ENCODE results near the gene SNX15.
"Not testable (repeated sequence)": the region's sequence is repeated elsewhere in the genome, so short reads cannot be mapped to it uniquely, and the experiment has no call there.

The SNX15 gene

DNA sequence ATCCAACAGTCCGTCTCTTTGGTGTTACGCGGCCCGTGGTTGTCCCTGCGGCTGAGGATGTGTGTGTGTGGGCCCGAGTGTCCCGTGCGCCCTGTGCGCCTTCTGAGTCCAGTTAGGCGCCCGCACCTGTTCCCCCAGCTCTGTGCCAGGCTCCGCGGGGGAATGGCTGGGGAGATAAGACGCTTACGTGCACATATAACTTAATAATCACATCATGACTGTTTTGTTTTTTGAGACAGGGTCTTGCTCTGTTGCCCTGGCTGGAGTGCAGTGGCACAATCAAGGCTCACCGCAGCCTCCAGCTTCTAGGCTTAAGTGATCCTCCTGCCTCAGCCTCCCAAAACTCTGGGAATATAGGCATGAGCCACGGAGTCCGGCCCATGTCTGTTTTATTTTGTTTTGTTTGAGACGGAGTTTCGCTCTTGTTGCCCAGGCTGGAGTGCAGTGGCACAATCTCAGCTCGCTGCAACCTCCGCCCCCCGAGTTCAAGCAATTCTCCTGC lies 12.5 kb upstream of the SNX15 start:
- in situ Hi-C loops (cut with MboI; ENCODE audit: low sequenced_read_pairs), result no loop called here

GRCh38 chr11:65016705-65017104 lies 10.5 kb upstream of the SNX15 start:
- in situ Hi-C loops (cut with MboI; ENCODE audit: low sequenced_read_pairs), result no loop called here

GRCh38 chr11:65017937-65018336 lies 9.3 kb upstream of the SNX15 start:
- in situ Hi-C loops (cut with MboI; ENCODE audit: low sequenced_read_pairs), result no loop called here

DNA sequence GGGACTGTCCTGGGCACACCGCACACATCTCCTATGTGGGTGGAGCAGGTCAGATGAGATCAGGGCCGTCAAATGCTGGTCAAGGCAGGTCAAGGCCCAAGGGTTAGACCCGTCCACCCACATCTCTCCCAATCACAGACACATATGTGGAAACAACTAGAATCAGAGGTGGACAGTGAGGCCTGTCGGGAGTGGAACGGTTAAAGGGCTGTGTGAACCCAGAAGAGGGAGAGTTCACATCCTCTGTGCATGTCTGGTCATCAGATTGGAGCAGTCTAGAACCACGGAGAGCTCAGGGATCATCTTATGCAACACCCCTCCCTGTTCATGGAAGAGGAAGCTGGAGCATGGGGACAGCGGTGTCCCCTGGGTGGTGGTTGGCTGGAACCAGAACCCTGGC lies 7.4 kb upstream of the SNX15 start:
- in situ Hi-C loops (cut with MboI; ENCODE audit: low sequenced_read_pairs), result no loop called here

- in situ Hi-C loops (cut with MboI; ENCODE audit: low sequenced_read_pairs), result no loop called here
These were observed 6.2 kb upstream of the SNX15 start for GRCh38 chr11:65021003-65021402.

DNA sequence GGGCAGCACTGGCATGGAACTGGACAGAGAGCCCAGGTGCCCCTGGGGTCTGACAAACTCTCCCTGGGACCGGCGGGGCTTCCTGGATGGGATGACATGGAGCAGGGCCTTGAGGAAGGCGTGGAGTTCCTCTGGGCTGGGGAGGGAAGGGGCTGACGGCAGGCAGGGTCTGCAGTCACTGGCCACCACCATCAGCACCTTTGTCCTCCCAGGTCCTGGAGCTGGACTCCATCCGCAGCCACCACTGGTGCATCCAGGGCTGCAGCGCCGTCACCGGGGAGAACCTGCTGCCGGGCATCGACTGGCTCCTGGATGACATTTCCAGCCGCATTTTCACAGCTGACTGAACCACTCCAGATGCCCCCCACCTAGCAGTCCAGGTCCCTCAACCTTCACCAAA lies 5.7 kb upstream of the SNX15 start:
- in situ Hi-C loops (cut with MboI; ENCODE audit: low sequenced_read_pairs), result no loop called here

DNA sequence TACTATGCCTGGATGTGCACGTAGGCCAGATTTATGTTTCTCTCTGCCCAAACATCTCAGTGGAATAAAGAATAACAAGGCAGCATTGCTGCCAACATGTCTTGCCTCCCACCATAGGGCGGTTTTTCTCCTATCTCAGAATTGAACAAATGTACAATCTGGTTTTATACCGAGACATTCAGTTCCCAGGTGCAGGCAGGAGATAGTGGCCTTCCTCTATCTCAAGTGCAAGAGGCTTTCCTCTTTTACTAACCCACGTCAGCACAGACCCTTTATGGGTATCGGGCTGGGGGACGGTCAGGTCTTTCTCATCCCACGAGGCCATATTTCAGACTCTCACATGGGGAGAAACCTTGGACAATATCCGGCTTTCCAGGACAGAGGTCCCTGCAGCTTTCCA lies 3.7 kb upstream of the SNX15 start:
- in situ Hi-C loops (cut with MboI; ENCODE audit: low sequenced_read_pairs), result not testable (repeated sequence)

DNA sequence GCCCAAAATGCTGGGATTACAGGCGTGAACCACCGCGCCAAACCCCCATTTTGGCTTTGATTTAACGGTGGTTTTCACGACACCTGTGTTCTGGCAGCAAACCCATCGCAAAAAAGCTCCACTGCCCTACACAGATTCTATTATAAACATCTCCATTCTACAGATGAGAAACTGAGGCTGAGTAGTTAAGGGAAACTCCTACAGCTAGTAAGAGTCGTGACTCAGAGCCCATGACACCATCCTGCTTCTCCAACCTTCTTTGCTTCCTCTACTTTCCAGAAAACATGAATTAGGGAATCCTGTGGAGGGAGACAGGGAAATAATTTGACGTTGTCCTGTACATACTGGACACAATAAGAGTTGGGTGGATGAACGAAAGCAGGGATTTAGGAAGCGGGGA lies 429 bp upstream of the SNX15 start:
- in situ Hi-C loops (cut with MboI; ENCODE audit: low sequenced_read_pairs), result no loop called here

GRCh38 chr11:65032216-65032615 lies 5.0 kb downstream of the SNX15 start:
- in situ Hi-C loops (cut with MboI; ENCODE audit: low sequenced_read_pairs), result no loop called here

- in situ Hi-C loops (cut with MboI; ENCODE audit: low sequenced_read_pairs), result no loop called here
These were observed 7.2 kb downstream of the SNX15 start for GRCh38 chr11:65034423-65034822.

- in situ Hi-C loops (cut with MboI; ENCODE audit: low sequenced_read_pairs), result no loop called here
These were observed 8.3 kb downstream of the SNX15 start for GRCh38 chr11:65035579-65035978.

GRCh38 chr11:65036931-65037330 lies 9.7 kb downstream of the SNX15 start:
- in situ Hi-C loops (cut with MboI; ENCODE audit: low sequenced_read_pairs), result no loop called here

DNA sequence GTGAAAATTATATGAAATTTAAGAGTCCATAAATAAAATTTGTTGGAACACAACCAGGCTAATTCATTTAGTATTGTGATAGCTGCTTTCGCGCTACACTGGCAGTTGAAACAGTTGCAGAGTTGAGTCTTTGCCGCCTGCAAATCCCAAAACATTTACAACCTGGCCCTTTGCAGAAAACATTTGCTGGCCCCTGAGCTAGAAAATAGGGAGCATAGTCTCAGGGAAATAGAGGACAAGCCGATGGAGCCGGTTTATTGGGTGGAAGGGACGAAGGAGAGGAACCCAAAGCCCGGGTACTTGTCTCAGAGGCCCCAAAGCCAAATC lies 13.2 kb downstream of the SNX15 start:
- in situ Hi-C loops (cut with MboI; ENCODE audit: low sequenced_read_pairs), result no loop called here

DNA sequence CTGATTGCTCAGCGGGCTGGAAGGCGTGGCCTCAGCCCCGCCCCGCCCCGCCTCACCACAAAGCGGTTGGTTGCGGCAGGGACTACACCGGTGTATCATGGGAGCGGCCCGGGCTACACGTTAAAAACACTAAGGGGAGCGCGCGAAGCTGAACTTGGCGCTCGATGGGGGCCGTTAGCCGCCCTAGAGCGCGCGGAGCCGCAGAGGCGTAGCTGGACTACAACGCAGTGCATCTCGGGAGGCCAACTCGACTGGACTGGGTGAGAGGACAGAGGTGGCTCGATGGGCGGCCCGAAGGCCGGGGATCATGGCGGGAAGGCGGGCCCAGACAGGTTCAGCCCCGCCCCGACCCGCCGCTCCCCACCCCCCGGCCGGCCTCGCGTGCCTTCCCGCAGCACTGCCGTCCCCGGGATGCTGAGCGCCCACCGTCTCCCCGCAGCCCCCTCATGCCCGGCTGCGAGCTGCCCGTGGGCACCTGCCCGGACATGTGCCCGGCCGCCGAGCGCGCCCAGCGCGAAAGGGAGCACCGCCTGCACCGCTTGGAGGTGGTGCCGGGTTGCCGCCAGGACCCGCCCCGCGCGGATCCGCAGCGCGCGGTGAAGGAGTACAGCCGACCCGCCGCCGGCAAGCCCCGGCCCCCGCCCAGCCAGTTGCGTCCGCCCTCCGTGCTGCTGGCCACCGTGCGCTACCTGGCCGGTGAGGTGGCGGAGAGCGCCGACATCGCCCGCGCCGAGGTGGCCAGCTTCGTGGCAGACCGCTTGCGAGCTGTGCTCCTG lies 13.8 kb downstream of the SNX15 start, which contains the start of gene SAC3D1:
SAC3D1 (plus strand) TSS at position 364 of the 776 bp plus-strand sequence; CDS start at position 447, 83 bp downstream.
- in situ Hi-C loops (cut with MboI; ENCODE audit: low sequenced_read_pairs), result no loop called here

- in situ Hi-C loops (cut with MboI; ENCODE audit: low sequenced_read_pairs), result no loop called here
These were observed 15.7 kb downstream of the SNX15 start for GRCh38 chr11:65042891-65043290.

DNA sequence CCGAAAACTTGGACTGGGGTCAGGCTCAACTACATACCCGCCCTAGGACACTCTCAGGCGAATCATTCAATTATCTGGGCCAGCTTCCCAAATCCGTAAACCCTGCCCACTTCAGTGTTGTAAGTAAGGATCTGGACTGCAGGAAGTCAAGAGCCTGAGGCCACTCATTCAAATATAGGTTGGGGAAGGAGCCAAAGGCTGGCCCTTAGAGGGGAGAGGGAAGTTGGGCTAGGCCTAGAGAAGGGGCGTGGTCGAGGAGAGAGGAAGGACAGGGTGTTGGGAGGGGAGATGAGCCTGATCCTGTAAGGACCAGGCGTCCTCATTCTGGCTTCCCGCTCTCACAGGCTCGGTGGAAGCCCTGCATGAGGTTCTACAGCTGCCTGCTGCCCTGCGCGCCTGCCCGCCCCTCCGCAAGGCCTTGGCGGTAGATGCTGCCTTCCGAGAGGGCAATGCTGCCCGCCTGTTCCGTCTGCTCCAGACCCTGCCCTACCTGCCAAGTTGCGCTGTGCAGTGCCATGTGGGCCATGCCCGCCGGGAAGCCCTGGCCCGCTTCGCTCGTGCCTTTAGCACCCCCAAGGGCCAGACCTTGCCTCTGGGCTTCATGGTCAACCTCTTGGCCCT lies 16.8 kb downstream of the SNX15 start:
- in situ Hi-C loops (cut with MboI; ENCODE audit: low sequenced_read_pairs), result no loop called here

- in situ Hi-C loops (cut with MboI; ENCODE audit: low sequenced_read_pairs), result no loop called here
These were observed 17.8 kb downstream of the SNX15 start for GRCh38 chr11:65045061-65045460.

- in situ Hi-C loops (cut with MboI; ENCODE audit: low sequenced_read_pairs), result no loop called here
These were observed 18.5 kb downstream of the SNX15 start for GRCh38 chr11:65045728-65046127.

DNA sequence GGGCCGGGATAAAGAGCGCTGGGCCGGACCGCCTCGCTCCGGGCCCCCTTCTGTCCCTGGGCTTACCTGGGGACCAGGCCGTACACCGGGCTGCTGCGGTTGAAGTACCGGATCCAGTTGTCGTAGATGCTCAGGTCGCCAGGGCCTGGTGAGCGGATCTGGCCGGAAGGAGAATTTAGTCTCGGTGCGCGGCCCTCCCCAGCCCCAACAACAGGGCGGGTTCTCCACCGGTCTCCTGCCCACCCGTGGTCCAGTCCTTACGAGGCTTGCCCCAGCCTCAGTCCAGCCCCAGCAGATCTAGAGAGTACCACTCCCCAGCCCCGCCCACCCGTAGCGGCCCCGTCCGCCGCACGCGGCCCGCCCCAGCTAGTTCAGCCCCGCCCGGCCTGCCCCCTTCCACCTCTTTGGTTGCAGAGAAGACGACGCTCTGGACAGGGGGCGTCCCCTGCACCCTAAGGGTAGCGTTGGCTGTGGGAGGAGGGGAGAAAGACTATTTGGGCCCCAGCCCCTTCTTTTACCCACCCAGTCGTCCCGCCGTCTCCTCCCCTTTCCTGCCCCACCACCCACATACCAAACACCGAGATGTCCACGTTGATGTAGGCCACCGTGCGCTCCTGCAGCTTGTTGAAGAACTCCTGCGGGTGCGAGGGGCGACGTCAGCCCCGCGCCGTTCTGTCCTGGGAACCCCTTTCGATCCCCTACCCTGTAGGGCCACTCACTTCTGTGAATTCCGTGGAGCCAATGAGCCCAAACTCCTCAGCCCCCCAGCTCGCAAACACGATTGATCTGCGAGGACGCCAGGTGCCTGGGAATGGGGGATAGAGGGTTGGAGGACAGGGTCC lies 20.6 kb downstream of the SNX15 start:
- in situ Hi-C loops (cut with MboI; ENCODE audit: low sequenced_read_pairs), result no loop called here

- in situ Hi-C loops (cut with MboI; ENCODE audit: low sequenced_read_pairs), result no loop called here
These were observed 24.2 kb downstream of the SNX15 start for GRCh38 chr11:65051398-65051858.

DNA sequence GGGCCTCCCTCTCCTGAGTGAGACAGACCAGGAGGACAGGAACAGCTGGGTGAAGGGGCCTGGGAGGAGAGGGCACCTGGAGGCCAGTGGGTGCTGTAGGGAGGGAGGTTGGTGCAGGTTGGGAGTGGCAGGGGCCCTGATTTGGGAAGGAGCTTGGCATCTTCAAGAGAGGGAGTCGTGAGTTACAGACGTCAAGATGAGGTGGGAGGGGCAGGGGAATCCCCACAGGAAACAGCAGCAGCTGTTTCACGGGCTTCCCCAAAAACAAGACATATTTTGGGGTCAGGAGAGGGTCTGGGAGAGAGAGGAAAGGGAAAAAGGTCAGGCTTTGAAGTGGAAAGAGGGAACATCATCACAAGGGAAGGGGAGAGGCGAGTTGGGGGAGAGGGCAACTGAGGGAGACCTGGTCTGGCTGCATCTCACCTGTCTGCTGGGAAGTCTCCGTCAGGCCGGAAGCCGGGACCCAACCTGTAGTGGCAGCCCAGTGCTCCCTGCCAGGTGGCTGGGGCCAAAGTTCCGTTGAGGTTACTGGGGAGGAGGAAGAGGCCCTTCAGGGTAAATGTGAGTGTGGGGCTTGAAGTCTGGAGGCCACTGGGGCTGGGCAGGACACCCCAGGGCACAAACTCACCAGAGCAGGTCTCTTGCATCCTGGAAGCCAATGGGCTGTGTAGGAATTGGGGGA lies 26.7 kb downstream of the SNX15 start:
- in situ Hi-C loops (cut with MboI; ENCODE audit: low sequenced_read_pairs), result no loop called here
